Measurements from ENCODE around the gene STH.

Gene STH

GRCh38 chr17:46027048-46027975, 28.3 kb downstream of the STH start:
- DNase-seq (ENCODE audit: low read depth in 2 of 2) = no peak

DNA sequence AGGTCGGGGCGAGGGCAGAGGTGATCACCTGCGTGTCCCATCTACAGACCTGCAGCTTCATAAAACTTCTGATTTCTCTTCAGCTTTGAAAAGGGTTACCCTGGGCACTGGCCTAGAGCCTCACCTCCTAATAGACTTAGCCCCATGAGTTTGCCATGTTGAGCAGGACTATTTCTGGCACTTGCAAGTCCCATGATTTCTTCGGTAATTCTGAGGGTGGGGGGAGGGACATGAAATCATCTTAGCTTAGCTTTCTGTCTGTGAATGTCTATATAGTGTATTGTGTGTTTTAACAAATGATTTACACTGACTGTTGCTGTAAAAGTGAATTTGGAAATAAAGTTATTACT, 28.9 kb downstream of the STH start:
- DNase-seq (ENCODE audit: low read depth in 2 of 2) = no peak

GRCh38 chr17:46028374-46028773, 29.3 kb downstream of the STH start:
- no peak for DNase-seq (ENCODE audit: low read depth in 2 of 2)

DNA sequence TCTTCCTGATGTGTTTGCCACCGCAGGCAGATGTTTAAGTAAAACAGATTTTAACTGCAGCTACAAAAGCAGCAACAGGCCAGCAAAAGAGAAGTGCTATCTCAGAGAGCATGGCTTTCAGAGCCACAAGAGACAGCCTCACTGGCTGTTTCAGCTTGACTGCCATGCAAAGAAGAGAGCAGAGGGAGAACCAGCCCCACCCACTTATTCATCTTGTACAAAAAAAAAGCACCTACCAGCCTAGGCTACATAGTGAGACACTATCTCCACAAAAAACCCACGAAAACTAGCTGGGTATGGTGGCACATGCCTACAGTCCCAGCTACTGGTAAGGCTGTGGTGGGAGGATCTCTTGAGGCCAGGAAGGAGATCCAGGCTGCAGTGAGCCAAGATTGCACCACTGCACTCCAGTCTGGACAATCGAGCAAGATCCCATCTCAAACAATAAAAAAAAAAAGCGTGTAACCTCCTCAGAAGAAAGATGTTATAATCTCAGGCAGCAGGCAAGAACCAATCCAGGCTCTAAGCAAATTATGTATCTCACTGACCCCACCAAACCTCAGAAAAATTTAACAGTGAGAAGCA, 30.0 kb downstream of the STH start:
- DNase-seq (ENCODE audit: low read depth in 2 of 2) = no peak

GRCh38 chr17:46029627-46030026, 30.6 kb downstream of the STH start:
- no peak for DNase-seq (ENCODE audit: low read depth in 2 of 2)

- DNase-seq (ENCODE audit: low read depth in 2 of 2) = no peak
These were observed 31.7 kb downstream of the STH start for GRCh38 chr17:46030752-46031151.

- no peak for DNase-seq (ENCODE audit: low read depth in 2 of 2)
These were observed 32.4 kb downstream of the STH start for GRCh38 chr17:46031440-46031839.

GRCh38 chr17:46031920-46032319, 32.9 kb downstream of the STH start:
- DNase-seq (ENCODE audit: low read depth in 2 of 2) = no peak

DNA sequence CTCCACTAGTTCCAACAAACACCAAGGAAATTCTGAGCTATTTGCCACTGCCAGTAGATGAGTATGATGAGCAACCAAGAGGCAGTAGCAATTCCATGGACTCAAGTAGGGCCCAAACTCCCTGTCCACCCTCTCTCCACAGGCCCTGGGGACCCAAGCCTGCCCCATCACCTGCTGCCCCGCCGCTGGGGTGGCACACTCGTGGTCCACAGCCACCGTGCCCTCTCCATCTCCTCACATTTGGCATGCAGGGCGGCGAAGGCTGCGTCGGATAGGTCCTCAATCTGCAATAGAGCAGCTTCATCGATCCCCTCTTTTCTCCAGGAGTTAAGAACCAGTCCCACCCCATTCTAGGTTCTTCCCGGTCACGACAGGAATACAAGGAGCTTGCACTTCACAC, 33.9 kb downstream of the STH start:
- no peak for DNase-seq (ENCODE audit: low read depth in 2 of 2)

DNA sequence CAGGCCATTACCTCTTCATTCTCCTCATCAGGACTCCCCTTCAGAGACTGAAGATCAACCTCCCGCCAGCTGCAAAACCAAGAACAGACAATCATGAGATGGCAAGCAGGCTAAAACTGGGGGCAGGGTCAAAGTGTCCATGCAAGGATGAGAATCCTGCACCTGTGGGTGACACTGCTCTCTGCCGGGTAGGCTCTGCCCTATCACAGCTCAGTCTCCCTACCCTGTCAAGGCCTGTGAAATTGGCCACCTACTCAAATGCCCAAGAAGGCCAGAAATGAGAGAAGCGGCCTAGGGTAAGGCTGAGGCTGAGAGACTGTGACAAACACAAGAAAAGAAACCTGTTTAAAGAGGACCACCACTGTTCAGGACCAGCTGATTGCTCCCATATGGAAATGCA, 34.3 kb downstream of the STH start:
- DNase-seq (ENCODE audit: low read depth in 2 of 2) = no peak

- DNase-seq (ENCODE audit: low read depth in 2 of 2) = no peak
These were observed 36.2 kb downstream of the STH start for GRCh38 chr17:46035112-46035818.

DNA sequence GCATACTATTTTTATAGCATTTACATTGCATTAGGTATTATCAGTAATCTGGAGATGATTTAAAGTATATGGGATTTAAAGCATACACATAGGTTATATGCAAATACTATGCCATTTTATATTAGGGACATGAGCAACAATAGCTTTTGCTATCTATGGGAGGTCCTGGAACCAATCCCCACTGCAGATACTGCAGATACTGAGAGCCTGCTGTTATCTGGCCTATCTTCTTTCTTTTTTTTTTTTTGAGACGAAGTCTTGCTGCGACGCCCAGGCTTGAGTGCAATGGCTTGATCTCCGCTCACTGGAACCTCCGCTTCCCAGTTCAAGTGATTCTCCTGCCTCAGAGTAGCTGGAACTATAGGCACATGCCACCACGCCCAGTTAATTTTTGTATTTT, 37.4 kb downstream of the STH start:
- DNase-seq (ENCODE audit: low read depth in 2 of 2) = no peak

DNA sequence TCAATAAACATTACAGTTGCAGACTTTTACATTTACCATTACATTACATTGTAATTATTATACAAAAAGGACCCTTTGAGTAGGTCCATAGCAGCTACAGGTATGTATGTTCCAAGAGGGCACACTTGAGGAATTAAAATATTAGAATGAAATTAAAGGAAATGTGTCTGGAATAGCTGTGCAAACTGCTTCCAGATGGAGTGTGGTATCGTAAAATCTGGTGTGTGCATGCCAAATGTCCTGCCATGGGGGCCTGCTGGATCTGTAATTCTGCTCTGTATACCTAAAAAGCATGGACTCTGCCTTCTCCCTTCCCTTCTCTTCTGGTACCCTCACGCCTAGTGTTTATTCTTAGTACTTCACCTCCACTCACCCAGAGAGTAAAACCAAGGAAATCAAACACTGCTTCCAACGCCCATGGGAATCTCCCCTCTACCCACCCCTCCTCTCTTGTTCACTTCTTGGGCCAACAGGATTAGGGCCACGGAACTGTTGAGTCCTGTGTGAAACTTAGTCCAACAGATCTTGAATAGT, 38.7 kb downstream of the STH start:
- DNase-seq (ENCODE audit: low read depth in 2 of 2) = no peak

DNA sequence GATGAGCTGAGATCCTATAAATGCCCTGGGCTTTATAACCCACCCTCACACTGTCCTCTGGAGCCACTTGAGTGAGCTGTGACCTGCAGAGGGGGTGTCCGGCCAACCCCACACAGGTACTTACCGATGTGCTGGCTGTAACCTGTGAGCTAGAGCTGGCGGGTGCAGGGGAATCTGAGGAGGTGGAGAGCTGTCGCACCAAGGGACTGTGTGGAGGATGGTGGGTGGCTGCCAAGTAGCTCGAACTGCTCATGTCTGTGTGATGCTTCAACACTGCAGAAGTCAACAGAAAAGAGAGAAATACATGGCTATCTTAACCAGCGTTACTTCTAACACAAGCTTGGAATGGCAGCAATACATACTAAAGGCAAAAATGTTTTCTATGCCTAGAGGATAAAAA, 39.4 kb downstream of the STH start:
- no peak for DNase-seq (ENCODE audit: low read depth in 2 of 2)

DNA sequence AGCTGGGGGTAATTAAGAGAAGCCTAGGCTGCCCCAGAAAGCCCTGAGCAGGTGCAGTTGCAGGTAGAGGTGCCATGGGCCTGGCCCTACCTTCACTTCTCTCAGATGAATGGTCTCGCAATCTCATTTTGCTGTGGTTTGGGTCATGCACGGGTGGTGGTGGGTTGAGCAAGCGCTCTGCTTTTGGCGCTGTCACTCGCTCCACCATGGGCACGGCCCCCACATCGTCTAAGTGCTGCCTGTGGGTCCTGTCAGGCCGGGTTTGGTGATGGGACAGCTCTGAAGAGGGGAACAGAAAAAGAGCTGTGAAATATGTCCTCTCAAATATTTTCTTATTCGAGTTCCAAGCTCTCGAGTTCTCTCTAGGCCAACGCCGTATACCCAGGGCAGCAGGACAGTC, 39.9 kb downstream of the STH start:
- DNase-seq (ENCODE audit: low read depth in 2 of 2) = no peak

DNA sequence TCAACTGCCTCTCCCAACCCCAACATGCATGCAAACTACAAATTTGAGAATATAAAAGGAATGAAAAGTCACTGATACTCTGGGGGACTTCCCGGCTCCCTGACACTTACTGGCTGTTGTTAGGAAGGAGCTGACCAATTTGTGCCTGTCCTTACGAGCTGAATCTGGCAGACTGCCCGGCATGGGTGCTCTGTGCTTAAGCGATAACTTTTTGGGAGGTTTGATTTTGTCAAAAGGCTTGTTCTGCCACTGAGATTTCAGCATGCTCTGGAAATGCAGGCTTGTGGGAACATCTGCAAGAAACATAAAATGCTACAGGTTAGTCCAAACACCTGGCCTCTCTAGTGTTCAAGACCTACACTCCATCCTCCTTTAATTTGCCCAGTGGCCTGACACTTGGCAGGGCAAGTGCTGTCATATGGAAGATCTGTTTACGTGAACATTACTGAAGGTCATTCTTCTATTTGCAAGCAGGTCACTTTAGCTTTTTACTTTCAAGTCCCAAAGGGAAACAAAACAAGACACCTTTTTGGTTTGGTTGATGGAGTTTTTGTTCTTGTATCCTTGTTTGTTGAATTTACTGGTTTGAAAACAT, 40.6 kb downstream of the STH start:
- DNase-seq (ENCODE audit: low read depth in 2 of 2) = no peak

DNA sequence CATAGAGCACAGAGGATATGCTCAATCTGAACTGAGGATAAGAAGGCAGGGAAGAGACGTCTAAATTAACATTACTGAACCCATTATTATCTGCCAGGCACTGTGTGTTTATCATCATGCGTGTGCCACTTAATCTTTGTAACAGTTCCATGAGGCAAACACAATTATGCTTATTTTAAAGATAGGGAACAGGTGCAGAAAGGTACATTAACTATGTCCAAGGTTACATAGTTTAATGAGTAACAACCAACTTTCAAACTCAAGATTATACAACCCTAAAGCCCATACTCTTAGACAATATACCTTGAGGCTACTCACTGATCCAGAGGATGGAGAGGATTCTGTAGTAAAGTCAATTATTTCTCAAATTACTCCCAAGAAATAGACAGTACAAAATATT, 43.2 kb downstream of the STH start:
- no peak for DNase-seq (ENCODE audit: low read depth in 2 of 2)

DNA sequence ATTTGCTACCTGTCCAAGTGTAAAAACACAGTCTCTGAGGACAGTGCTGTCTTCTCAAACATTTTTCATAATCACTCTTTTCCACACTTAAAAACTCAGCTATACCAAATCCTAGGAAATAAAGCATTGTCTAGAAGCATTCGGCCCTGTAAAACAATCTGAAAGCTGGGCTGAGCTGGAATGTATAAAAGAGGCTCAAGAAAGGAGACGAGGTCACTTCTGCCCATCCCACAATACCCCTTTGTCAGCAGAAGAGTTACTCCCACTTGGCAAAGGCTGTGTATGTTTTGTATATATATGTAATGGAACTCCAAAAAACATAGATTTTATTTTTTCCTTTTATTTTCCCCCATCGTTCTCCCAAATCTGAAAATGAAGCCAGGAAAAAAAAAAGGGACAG, 43.9 kb downstream of the STH start:
- no peak for DNase-seq (ENCODE audit: low read depth in 2 of 2)

DNA sequence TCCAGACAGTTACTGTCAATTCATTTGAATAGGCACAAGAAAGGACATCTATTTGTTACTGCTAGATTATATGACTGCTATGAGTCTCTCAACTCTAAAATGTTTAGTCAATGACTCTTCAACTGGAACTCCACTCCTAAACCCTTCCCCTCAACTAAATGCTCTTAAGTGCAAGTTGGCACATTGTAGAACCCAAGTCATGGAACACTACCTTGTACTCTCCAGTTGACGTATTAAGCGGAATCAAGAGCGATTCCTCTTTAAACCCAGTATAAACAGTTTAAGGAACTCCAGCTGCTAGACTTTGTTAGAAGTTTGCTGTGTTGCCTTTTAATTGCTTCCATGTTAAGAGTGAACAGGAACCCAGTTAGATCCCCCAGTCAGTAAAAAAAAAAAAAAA, 44.6 kb downstream of the STH start:
- DNase-seq (ENCODE audit: low read depth in 2 of 2) = no peak

- no peak for DNase-seq (ENCODE audit: low read depth in 2 of 2)
These were observed 45.4 kb downstream of the STH start for GRCh38 chr17:46044286-46044928.

- no peak for DNase-seq (ENCODE audit: low read depth in 2 of 2)
These were observed 45.9 kb downstream of the STH start for GRCh38 chr17:46044989-46045388.

DNA sequence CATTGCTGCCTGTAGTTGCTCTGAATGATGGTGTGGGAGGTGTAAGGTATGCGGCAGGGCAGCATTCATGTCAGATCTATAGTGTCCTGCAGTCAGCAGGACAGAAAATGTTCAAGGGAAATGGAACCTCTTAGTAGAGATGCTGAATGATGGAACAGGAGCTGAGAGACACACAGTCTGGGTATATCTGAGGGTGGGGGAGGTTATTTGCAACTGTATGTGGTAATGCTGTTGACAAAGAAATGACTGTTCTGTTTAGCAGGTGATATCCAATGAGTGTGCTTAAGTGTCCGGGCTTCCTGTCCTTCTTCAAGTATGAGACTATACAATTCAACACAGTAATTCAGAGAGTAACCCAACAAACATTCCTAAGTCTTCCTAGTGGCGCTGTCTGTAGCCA, 46.6 kb downstream of the STH start:
- DNase-seq (ENCODE audit: low read depth in 2 of 2) = no peak
